HG03460 (cell line): Measurements from ENCODE around the gene SFMBT2.
"Not testable (repeated sequence)": the region's sequence is repeated elsewhere in the genome, so short reads cannot be mapped to it uniquely, and the experiment has no call there.

ENCODE experiments used
- ATAC-seq: cut with Tn5 transposase; IDR thresholded peaks from one replicate; pipeline ENCODE4 v1.9.1; 2021; ENCODE audit not compliant: unreplicated experiment

SFMBT2 gene

DNA sequence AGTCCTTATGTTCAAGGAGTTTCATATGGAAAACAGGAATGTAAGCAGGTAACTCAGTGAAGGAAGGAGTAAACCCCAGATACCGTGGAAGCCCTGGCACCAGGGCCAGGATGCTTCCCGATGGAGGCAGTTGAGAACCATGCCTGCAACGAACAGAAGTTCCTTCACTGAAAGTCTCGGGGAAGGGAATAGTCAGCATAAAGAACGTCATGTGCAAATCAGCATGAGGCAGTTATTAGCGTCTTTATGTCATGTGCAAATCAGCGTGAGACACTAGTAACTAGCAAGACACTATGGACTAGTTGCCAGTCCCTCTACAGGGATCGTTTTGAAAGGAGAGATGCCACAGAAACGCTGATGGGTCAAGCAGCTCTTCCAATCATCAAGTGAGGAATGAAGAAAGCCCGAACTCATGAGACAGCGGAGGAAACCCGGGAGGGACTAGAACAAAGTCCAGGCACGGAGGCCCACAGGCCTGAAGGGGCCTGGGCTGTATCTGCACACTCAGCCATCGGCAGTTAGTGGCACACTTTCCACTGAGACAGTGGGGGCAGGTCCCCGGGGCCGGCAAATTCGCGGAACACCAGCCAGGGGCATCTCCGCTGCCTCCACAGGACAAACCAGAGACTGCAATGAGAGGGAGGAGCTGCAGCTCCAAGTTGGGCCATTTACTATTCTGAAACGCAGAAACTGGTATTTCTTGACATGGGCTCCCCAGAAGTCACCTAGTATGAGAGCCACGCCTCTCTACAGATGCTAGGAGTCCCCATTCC lies 109.6 kb downstream of the SFMBT2 start:
- no peak for ATAC-seq

DNA sequence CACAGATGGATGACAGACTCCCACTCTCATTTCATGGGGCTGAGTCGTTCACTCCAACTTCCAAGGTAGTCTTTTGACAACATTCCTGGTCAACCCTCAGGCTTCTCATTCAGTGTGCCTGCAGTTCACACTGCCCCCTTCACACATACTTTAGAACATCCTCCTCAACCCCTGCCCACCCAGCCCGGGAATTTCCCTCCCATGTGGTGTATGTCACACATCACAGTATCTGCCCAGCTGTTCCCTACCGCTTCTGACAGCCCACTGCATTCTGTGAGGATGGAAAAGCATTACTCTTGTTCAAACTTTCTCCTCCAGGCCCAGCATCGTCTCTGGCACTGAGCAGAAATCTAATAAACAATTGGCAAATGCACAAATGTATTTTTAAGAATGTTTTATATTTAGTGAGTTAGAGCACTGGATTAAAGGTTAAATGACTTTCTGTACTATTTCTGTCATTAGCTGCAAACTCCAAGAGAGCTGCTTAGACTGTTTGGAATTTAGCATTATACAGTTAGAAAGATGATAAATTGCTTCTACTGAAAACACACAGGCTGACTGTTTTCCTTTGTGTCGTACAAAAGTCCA lies 110.4 kb downstream of the SFMBT2 start:
- no peak for ATAC-seq

GRCh38 chr10:7299601-7300325 lies 111.1 kb downstream of the SFMBT2 start:
- not testable (repeated sequence) for ATAC-seq

DNA sequence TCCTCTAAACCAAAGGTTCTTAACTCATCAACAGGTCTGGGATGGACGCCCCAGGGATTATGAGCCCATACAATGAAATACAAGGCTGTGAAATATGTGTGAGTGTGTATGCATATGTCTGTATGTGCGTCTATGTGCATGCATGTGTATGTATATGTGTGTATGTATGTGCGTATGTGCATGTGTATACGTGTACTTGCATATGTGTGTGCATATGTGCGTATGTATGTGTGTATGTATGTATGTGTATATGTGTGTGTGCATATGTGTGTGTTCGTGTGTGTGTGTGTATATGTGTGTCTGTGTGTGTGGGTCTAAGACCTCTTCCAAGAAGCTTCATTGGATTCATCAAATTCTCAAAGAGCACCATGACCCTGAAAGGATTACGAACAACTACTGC lies 112.3 kb downstream of the SFMBT2 start:
- no peak for ATAC-seq

- ATAC-seq = no peak
Observed at GRCh38 chr10:7297094-7297493, 113.7 kb downstream of the SFMBT2 start.

GRCh38 chr10:7296648-7297047 lies 114.2 kb downstream of the SFMBT2 start:
- no peak for ATAC-seq

GRCh38 chr10:7296076-7296475 lies 114.8 kb downstream of the SFMBT2 start:
- ATAC-seq = no peak

GRCh38 chr10:7293378-7293920 lies 117.4 kb downstream of the SFMBT2 start:
- ATAC-seq = no peak

- no peak for ATAC-seq
Observed at GRCh38 chr10:7291487-7292270, 119.2 kb downstream of the SFMBT2 start.

- no peak for ATAC-seq
Observed at GRCh38 chr10:7288060-7288690, 122.7 kb downstream of the SFMBT2 start.

DNA sequence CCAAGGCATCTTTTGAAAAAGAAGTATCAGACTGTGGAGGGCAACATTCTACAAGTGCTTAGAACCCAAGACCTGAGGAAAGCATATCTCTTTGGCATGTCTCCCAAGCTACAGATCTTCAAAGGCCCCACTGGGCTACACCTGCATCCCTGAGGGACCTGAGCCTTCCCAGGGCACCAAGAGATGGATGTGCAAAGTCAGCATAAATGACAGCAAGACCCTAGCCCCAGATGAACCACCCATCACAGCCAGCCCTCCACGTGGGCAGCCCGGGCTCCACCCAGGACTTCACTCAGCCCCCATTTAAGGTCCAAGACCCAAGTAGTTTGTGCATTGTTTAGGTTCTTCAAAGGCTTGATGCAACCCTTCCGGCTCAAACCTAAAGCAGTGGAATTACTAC lies 123.5 kb downstream of the SFMBT2 start:
- ATAC-seq = no peak

DNA sequence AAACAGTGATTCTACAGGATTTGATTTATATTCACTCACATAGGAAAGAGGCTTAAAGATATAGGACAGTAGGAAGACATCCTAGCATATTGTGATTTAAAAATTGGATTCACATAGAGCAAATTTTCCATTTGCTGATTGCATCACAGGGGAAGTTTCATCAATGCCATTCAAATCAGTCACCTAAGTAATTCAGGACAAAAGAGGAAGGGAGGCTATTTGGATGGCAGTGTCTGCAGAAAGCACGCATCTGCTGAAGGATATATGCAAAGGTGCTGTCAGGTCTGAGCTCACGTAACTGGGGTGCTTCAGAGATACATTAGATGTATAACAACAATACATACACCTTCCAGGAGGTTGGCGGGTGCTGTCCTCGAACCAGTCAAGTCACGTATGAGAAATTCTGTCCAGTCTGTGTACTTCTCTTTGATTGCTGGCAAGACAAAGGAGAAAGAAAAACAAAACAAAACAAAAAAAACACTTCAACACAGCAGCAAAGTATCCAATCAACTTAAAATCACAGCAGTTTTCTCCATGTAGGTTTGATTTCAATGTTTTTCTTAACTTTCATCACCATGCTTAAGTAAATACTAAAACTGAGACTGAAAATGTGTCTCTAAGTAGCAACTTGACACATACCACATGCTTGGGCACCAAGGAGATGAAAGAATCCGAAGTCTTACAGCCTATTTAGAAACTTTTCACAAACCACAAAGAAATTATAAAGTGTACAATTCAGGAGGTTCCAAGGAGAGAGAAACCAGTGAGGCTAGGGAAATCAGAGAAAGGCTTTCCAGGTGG lies 125.1 kb downstream of the SFMBT2 start:
- no peak for ATAC-seq

DNA sequence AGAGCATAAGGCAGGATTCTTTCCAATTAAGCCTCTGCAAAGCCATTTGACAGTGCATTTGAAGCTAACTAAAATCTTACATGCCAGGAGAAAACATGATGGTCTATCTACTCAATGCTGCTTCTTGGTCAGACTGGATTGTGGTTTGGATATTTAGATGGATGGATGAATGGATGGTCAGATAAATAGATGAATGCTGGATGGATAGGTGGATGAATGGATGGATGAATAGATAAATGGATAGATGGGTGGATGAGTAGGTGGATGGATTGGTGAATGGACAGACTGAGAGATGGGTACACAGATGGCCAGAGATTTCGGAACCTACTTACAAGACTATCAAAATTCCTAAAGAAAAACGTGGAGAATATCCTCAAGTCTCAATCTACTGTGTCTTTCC lies 127.6 kb downstream of the SFMBT2 start:
- ATAC-seq = no peak

- ATAC-seq = no peak
Observed at GRCh38 chr10:7282457-7282856, 128.4 kb downstream of the SFMBT2 start.

DNA sequence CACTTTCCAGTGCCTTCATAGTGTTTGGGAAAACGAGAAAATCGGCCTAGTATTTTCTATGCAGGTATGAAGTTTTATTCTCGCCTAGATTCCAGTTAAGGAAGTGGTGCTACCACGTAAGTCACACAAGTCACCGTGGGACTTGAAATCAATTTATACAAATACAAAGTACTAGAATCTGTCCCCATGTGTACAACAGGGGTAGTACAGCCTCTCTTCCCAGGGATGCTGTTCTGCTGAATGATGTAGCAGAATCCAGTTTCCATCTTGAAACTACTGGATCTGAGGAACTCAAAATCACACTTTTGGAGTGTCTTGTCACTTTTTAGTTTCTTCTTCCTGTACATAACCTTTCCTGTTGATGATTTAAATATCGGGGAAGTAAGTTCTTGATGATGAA lies 129.4 kb downstream of the SFMBT2 start:
- ATAC-seq = no peak

DNA sequence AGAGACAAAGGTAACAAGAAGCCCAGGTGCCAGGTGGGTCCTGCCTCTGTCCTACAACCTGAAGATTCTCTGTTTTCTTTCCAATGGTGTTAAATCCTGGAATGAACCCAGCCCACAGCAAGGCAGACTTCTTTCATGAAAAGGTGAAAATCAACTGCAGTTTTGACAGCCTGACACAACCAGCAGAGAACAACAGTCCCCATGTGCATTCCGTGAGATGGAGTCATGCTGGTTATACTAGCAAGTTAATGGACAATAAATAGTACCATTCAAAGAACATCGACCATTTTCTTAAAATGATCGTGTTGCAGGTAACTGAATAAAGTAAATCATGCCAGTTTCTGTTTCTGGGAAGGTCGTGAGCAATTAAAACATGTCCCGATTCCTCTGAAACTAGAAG lies 131.5 kb downstream of the SFMBT2 start:
- no peak for ATAC-seq

DNA sequence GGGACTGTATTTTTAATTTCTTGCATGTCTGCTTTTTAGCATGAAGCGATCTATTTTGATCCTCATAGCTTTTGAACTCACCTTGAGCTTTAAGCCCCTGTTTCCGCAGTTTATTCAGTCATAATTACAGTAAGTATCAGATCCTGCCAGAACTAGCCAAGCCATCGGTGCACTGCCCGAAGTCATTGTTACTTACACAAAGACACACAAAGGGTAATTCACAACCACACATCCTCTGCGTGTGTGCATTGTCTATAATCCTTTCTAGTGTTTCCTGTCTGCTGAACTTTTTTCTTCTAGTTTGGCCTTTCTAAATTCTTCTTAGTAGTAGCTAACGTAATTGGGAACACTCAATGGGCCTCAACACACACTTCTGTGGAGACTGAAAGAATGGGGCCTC lies 133.0 kb downstream of the SFMBT2 start:
- no peak for ATAC-seq

DNA sequence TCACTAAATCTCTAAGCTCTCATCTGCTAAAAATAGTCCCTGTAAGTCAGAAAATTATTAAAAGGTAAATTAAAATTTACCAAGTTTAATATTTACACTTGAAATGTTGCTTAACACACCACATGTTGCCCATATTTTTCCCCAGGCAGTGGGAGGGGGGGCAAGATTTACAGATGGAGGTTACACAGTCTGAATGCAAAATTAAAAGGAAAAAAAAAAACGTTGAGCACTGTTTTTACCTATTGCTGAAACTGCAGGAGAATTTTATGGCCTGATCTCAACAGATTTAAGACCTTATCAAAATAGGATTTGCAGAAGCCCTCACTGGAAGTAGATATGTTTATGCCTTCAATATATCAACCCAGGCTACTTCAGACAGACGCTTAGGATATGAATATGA lies 133.4 kb downstream of the SFMBT2 start:
- no peak for ATAC-seq

GRCh38 chr10:7275761-7276440 lies 134.9 kb downstream of the SFMBT2 start:
- ATAC-seq = no peak
